PC-9 (cell line): ENCODE results near the gene GCGR. TPM values are rescaled to one million over a fixed set of nuclear protein-coding genes. Genes with fewer than 3 reads are reported as not detected.

Source experiments
- BruUV-seq: library from RNA; stranded (reverse); fragments of 400-500 nt; replicated peaks from 2 replicates; lab custom pipeline; 2021; lab: Mats Ljungman, UMichigan
- CTCF ChIA-PET: fragments of 300-600 bp; sonication (Branson Sonifier 250); formaldehyde crosslinking; loops from one replicate; lab custom pipeline; 2022; ENCODE audit warnings: antibody characterized with exemption; lab: Charles Lee
- POLR2A ChIA-PET: fragments of 300-600 bp; sonication (Branson Sonifier 250); formaldehyde crosslinking; loops from one replicate; lab custom pipeline; 2022; ENCODE audit warnings: antibody characterized with exemption; ENCODE audit not compliant: unreplicated experiment; lab: Charles Lee
- DNase-seq, 2 experiments: peaks; one replicate each; pipeline versions ENCODE4 v3.0.0 to v3.0.0-alpha.2; 2015 to 2022; ENCODE audit warnings: mixed read lengths in 1 of 2
- H2AFZ ChIP-seq: fragments of 200-600 bp; sonication (generic); 2 replicates; pipeline ENCODE4 v1.8.1; 2017; ENCODE audit warnings: antibody characterized with exemption
- H3F3A ChIP-seq: fragments of 200-600 bp; sonication (generic); 2 replicates; pipeline ENCODE4 v1.8.1; 2017; ENCODE audit warnings: antibody characterized with exemption, mild to moderate bottlenecking, low read depth; ENCODE audit not compliant: insufficient read depth
- H3K27ac ChIP-seq: fragments of 200-600 bp; sonication (generic); 2 replicates; pipeline ENCODE4 v1.6.1; 2016; ENCODE audit warnings: mixed run types
- H3K27me3 ChIP-seq: fragments of 200-600 bp; sonication (generic); 2 replicates; pipeline ENCODE4 v1.6.1; 2016; ENCODE audit warnings: low read depth, mixed run types; ENCODE audit not compliant: insufficient read depth
- H3K36me3 ChIP-seq: fragments of 200-600 bp; sonication (generic); 2 replicates; pipeline ENCODE4 v1.6.1; 2016; ENCODE audit warnings: low read depth, mixed run types
- H3K4me1 ChIP-seq: fragments of 200-600 bp; sonication (generic); replicated peaks from 2 replicates; pipeline ENCODE4 v1.6.1; 2016; ENCODE audit warnings: mixed run types; ENCODE audit not compliant: insufficient read depth
- H3K4me2 ChIP-seq: fragments of 200-600 bp; sonication (generic); 2 replicates; pipeline ENCODE4 v1.6.1; 2017; ENCODE audit warnings: mixed run types
- H3K4me3 ChIP-seq: fragments of 200-600 bp; sonication (generic); 2 replicates; pipeline ENCODE4 v1.6.1; 2016; ENCODE audit warnings: mixed run types
- H3K79me2 ChIP-seq: fragments of 200-600 bp; sonication (generic); 2 replicates; pipeline ENCODE4 v1.6.1; 2017; ENCODE audit warnings: low read depth, mixed run types
- H3K9me2 ChIP-seq: fragments of 200-600 bp; sonication (generic); 2 replicates; pipeline ENCODE4 v1.8.1; 2017; ENCODE audit warnings: mild to moderate bottlenecking; ENCODE audit not compliant: insufficient read depth
- H3K9me3 ChIP-seq: fragments of 200-600 bp; sonication (generic); 2 replicates; pipeline ENCODE4 v1.8.1; 2016; ENCODE audit warnings: low read depth; ENCODE audit not compliant: insufficient read depth
- H4K20me1 ChIP-seq: fragments of 200-600 bp; sonication (generic); 2 replicates; pipeline ENCODE4 v1.8.1; 2017; ENCODE audit not compliant: insufficient read depth
- CTCF ChIP-seq: fragments of 200-600 bp; sonication (generic); conservative IDR thresholded peaks from 2 replicates; pipeline ENCODE4 v1.6.1; 2017; ENCODE audit warnings: mixed run types, antibody characterized with exemption, mild to moderate bottlenecking, moderate library complexity
- EZH2 ChIP-seq: fragments of 200-600 bp; sonication (generic); IDR thresholded peaks from 2 replicates; pipeline ENCODE4 v1.8.0; 2017; ENCODE audit warnings: antibody characterized with exemption, low read depth
- intact Hi-C: fragments of 100-400 bp; cut with micrococcal nuclease; formaldehyde crosslinking; loops from one replicate; pipeline ENCODE4 v1.10.0; 2022; ENCODE audit not compliant: unreplicated experiment
- total RNA-seq: library from RNA; stranded (reverse); gene quantifications from 2 replicates; pipeline ENCODE4 v1.2.3, GENCODE V29; 2021

Gene GCGR
- total RNA-seq, 1 experiment from 2014 or later: not detected

- intact Hi-C loops: loop anchor here (1.0 to 2.0 kb wide), 3 partner anchors 26 to 147 kb away; partner anchors contain the start of genes MCRIP1 and SLC25A10
Measured at GRCh38 chr17:81859906-81860755, 56.2 kb downstream of the GCGR start, which contains the start of gene P4HB. P4HB (minus strand) TSS chr17:81860535; CDS start chr17:81860471, 64 bp downstream.

DNA sequence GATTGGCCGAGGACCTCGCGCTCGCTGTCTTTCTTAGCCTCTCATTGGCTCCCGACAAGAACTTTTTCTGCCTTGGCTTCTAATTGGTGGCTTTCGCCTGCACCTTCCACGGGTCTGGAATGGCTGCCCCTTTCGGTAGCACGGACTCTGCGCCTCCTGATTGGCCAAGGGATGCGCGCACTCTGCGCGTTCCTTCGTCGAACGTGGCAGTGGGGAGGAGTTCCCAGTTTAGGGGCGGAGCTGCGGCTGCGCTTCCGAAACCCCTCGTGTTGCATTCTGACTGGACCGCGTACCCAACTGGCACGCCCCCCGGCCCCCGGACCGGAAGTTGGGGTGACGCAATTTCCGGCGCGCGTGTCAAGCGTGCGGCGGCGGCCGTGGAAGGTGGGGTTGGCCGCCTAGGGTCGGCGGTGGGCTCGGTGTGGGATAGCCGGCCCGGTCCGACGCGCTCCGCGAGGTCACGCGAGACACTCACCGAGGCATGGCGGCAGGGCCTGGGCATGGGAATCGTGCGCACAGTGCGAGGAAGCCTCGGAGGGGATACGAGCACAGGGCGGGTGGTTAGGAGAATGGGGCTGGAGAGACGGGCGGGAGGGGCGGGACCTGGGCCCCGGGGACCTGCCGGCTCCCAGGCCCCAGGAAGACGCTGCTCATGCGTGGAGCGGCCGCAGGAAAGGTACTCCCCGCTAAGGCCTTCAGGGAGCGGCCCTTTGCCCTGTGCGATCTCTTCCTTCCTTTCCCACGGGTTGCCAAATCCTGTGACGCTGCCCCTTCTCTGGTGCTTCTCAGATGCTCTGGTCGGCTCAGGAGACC, 57.0 kb downstream of the GCGR start:
- peaks cover 71% of the 10 kb centered on the region for H3K79me2 ChIP-seq
- BruUV-seq: TSS peak; percentile 33
- H3K4me2 ChIP-seq: peak overlapping the region; percentile 81
- peak overlapping the region; percentile 68 for H2AFZ ChIP-seq
- peak overlapping the region; percentile 86 for H3K4me3 ChIP-seq
- H4K20me1 ChIP-seq: peaks cover 36% of the 10 kb centered on the region
- POLR2A ChIA-PET: interaction anchor here (0.5 to 0.7 kb wide), 4 partner anchors 8 to 507 kb away, joined by 3 to 11 read pairs (median 4); no protein-coding TSS in a partner anchor
- TF ChIP-seq EZH2 (no peak), CTCF (no peak)
- peak; percentile 99 for DNase-seq
- H3K9me3 ChIP-seq: no peaks in the 10 kb centered on the region
- CTCF ChIA-PET: interaction anchor here (0.7 kb wide), 1 partner anchor 137 kb away, joined by 3 read pairs; no protein-coding TSS in a partner anchor
- H3K27me3 ChIP-seq: no peaks in the 10 kb centered on the region
- no peaks in the 10 kb centered on the region for H3K4me1 ChIP-seq
- H3K27ac ChIP-seq: peak overlapping the region; percentile 80
- peaks cover 25% of the 10 kb centered on the region; the same call in 1 of the 2 replicates for H3F3A ChIP-seq
- no peaks in the 10 kb centered on the region for H3K9me2 ChIP-seq
- intact Hi-C loops: loop anchor here (1.0 to 2.0 kb wide), 2 partner anchors 28 to 148 kb away; partner anchors contain the start of genes MCRIP1 and SLC25A10
- H3K36me3 ChIP-seq: peaks cover 10% of the 10 kb centered on the region; the same call in 1 of the 2 replicates

More at GRCh38 chr17:81859906-81860755, 56.2 kb downstream of the GCGR start, which contains the start of gene P4HB:
- peaks cover 16% of the 10 kb centered on the region; the same call in 1 of the 2 replicates for H3F3A ChIP-seq
- H3K9me2 ChIP-seq: no peaks in the 10 kb centered on the region
- H3K79me2 ChIP-seq: peaks cover 75% of the 10 kb centered on the region
- POLR2A ChIA-PET: interaction anchor here (0.5 to 0.7 kb wide), 5 partner anchors 68 to 871 kb away, joined by 3 to 6 read pairs (median 4); partner anchors contain the start of gene FSCN2
- H2AFZ ChIP-seq: peak within 1 kb of the TSS; percentile 68
- H4K20me1 ChIP-seq: peaks cover 36% of the 10 kb centered on the region
- H3K27ac ChIP-seq: peak within 1 kb of the TSS; percentile 80
- CTCF ChIA-PET: no interaction called here
- peak within 1 kb of the TSS; percentile 94 for H3K4me2 ChIP-seq
- no peak for TF ChIP-seq CTCF
- no peak for TF ChIP-seq EZH2
- H3K27me3 ChIP-seq: no peaks in the 10 kb centered on the region
- no peaks in the 10 kb centered on the region for H3K9me3 ChIP-seq
- H3K4me3 ChIP-seq: peak within 1 kb of the TSS; percentile 91
- no TSS peak for BruUV-seq
- peak in 1 of 2 experiments; percentile 41 for DNase-seq
- no peaks in the 10 kb centered on the region for H3K4me1 ChIP-seq
- H3K36me3 ChIP-seq: peaks cover 10% of the 10 kb centered on the region; the same call in 1 of the 2 replicates
